SH-SY5Y (cell line): Measurements from ENCODE around the gene LCN15.

Experiments
- GATA2 ChIP-seq: IDR thresholded peaks from 2 replicates; pipeline ENCODE4 v1.6.1; 2011; ENCODE audit warnings: mild to moderate bottlenecking, low read depth, low read length
- GATA3 ChIP-seq: IDR thresholded peaks from 2 replicates; pipeline ENCODE4 v1.6.1; 2011; ENCODE audit warnings: low read depth, mild to moderate bottlenecking, low read length, moderate library complexity

DNA sequence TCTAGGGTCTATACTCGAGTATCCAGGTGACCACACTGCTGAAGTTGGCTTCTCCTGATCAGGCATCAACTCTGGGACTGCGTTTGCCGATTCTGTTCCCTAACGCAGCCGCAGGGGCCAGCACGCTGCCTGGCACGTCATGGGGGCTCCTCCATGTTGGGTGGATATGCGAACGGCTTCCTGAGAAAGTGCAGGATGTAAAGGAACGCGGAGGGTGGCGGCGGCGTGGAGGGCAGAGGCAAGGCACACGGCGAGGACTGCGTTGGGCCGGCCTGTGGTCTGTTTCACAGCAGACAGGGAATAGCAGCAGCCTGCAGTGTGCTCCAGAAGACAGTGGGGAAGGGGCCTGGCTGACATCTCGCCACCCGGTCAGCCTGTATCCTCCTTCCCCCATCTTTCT lies 25.4 kb downstream of the LCN15 start:
- TF ChIP-seq GATA3 (no peak), GATA2 (no peak)
